Right lobe of liver (tissue), 6 donors: ENCODE data around the gene TAX1BP3. TPM values are rescaled to one million over a fixed set of nuclear protein-coding genes. Genes with fewer than 3 reads are reported as not detected.

Source experiments
- ATAC-seq, 4 donors: fragments of 200-7000 bp; cut with Tn5 transposase; one replicate each; pipeline ENCODE4 v1.9.1; 2020; ENCODE audit warnings: mild to moderate bottlenecking in 4 of 4, moderate library complexity in 4 of 4
- DNase-seq, 3 donors: peaks; one replicate each; pipeline ENCODE4 v3.0.0-alpha.2; 2020
- H3K27ac ChIP-seq, 3 donors: fragments of 200-600 bp; one replicate each; pipeline ENCODE4 v1.8.0; 2022
- H3K27me3 ChIP-seq, 2 donors: fragments of 200-600 bp; one replicate each; pipeline ENCODE4 v1.8.0; 2022
- H3K36me3 ChIP-seq, 4 donors: fragments of 200-600 bp; sonication (generic) in 1 of 4; one replicate each; pipeline versions ENCODE4 v1.5.1 to v1.8.0; 2017 to 2022; ENCODE audit warnings: control low read depth in 1 of 4
- H3K4me1 ChIP-seq, 4 donors: fragments of 200-600 bp; sonication (generic) in 1 of 4; one replicate each; pipeline versions ENCODE4 v1.5.1 to v1.8.0; 2017 to 2022; ENCODE audit warnings: control low read depth in 1 of 4
- H3K4me3 ChIP-seq, 3 donors: fragments of 200-600 bp; one replicate each; pipeline ENCODE4 v1.8.0; 2022
- H3K9me3 ChIP-seq, 4 donors: fragments of 200-600 bp; sonication (generic) in 1 of 4; one replicate each; pipeline versions ENCODE4 v1.5.1 to v1.8.0; 2017 to 2022; ENCODE audit warnings: control low read depth in 1 of 4
- CTCF ChIP-seq, 4 donors: fragments of 200-600 bp in 3 of 4; fragments of 450-650 bp in 1 of 4; IDR thresholded peaks; one replicate each; pipeline versions ENCODE4 v1.5.1 to v1.8.0; 2016 to 2022; ENCODE audit warnings: antibody characterized with exemption in 4 of 4, mild to moderate bottlenecking in 2 of 4
- POLR2A ChIP-seq: fragments of 450-650 bp; IDR thresholded peaks from one replicate; pipeline ENCODE4 v1.6.1; 2017; ENCODE audit warnings: antibody characterized with exemption, mild to moderate bottlenecking
- WGBS: methylation state at CpG from one replicate; pipeline ENCODE4 v1.1.6; 2018; ENCODE audit warnings: low coverage, low lambda C conversion rate; ENCODE audit not compliant: insufficient coverage; ENCODE audit errors: missing lambda C conversion rate; 5-methylcytosine and 5-hydroxymethylcytosine counted together
- intact Hi-C, 2 donors: fragments of 100-400 bp; cut with DNase I; formaldehyde crosslinking; loops; one replicate each; pipeline versions ENCODE4 v1.11.2 to v1.14.1; 2022
- total RNA-seq, 6 experiments: library from RNA; depleted of rRNA in 2 of 6; stranded (reverse); fragments of >200 nt in 2 of 6; fragmentation: NEBNext Ultra II Directional in 3 of 6; extraction: Animal tissue kit (Norgen Biotek cat#: 25700) in 3 of 6; gene quantifications; one replicate each; pipeline versions ENCODE4 v1.1.0 to v1.2.4, GENCODE V29; 2016 to 2023
- donor health status: DM: no; HTN: yes; CAD: no.
- donor health status: DM: no; HTN: no; CAD: no.
- donor health status: DM: no; HTN: no; CAD: no.
- donor health status: DM: no; HTN: yes; CAD: no.
- donor health status: DM: no; HTN: yes; CAD: no.

TAX1BP3 gene
- total RNA-seq, 6 experiments from 2014 or later = 8.1 to 60.9 (median 34.7) TPM

GRCh38 chr17:3641014-3641413, 27.4 kb downstream of the TAX1BP3 start:
- WGBS = 53% methylated on average over 2 of the region's 3 CpGs
- no peaks in the 10 kb centered on the region for H3K27me3 ChIP-seq
- no peak for TF ChIP-seq CTCF (IDR thresholded peaks at IDR 0.05)
- TF ChIP-seq POLR2A = no peak
- H3K4me1 ChIP-seq = peaks cover 0 to 16% (median 0%) of the 10 kb centered on the region in 4 donors
- DNase-seq (no peak), ATAC-seq (no peak)
- H3K36me3 ChIP-seq = no peaks in the 10 kb centered on the region
- H3K9me3 ChIP-seq = no peaks in the 10 kb centered on the region
- intact Hi-C loops = no loop called here
- no peak overlapping the region for H3K27ac ChIP-seq
- no peak overlapping the region for H3K4me3 ChIP-seq

- TF ChIP-seq CTCF (IDR thresholded peaks at IDR 0.05) (no peak), POLR2A (no peak)
- Histone ChIP-seq H3K9me3 (no peaks in the 10 kb centered on the region), H3K4me3 (no peak overlapping the region), H3K27me3 (no peaks in the 10 kb centered on the region), H3K36me3 (no peaks in the 10 kb centered on the region), H3K27ac (peak overlapping the region in 2 of 3 donors; percentile 0 to 36), H3K4me1 (peaks cover 0 to 16% (median 0%) of the 10 kb centered on the region in 4 donors)
- peak in 1 of 3 donors; percentile 34 for DNase-seq
- 34% methylated on average over 7 of the region's 7 CpGs for WGBS
- no peak for ATAC-seq
- intact Hi-C loops = no loop called here
Observed at GRCh38 chr17:3639981-3640596, 28.3 kb downstream of the TAX1BP3 start.

GRCh38 chr17:3636908-3637373, 31.4 kb downstream of the TAX1BP3 start:
- Histone ChIP-seq H3K36me3 (no peaks in the 10 kb centered on the region), H3K9me3 (no peaks in the 10 kb centered on the region), H3K27ac (peak overlapping the region; percentile 97 to 99 (median 98)), H3K4me3 (peak overlapping the region; percentile 85 to 100 (median 98)), H3K27me3 (no peaks in the 10 kb centered on the region), H3K4me1 (peaks cover 0 to 21% (median 3%) of the 10 kb centered on the region in 4 donors)
- ATAC-seq (no peak), DNase-seq (no peak)
- TF ChIP-seq POLR2A (no peak), CTCF (IDR thresholded peaks at IDR 0.05) (no peak)
- WGBS = 0% methylated on average over 11 of the region's 31 CpGs
- intact Hi-C loops = no loop called here

DNA sequence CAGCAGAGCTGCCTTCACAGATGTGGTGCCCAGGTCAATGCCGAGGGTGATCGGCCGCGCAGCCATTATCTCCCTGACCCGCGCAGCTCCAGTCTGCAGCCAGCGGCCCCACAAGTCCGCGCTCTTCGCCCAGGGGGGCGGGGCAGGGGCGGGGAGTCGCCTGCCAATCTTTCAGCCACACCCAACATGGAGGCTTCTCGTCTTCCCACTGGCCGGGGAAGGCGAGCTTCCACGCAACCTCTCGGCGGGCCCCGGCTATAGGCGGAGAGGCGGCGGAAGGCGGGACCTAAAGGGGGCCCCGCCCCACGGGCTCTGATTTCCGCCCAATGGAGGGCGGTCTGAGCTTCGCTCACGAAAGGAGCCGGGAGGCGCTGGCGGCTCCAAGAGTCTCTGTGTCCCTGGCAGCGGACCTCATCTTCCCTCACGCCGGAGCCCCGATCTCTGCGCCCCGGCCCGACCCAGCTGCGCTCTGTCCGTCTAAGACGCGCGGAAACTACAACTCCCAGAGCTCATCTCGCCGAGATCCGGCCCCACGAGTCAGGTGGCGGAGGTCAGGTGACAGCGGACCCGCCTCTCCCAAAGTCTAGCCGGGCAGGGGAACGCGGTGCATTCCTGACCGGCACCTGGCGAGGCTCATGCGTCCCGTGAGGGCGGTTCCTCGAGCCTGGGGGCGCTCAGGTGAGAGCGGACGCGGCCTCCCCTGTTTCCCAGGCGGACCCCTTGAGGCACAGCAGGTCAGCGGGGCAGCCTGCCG, 32.0 kb downstream of the TAX1BP3 start, which contains the start of the genes CTNS and SHPK:
Gene CTNS, plus strand, starts transcription at position 607 of the 754 bp plus-strand sequence. CDS start 3,447 bp downstream, outside the sequence.
Gene SHPK, minus strand, starts transcription at position 97 of the 754 bp plus-strand sequence. Its CDS starts 31 bp downstream, at position 66.
- Histone ChIP-seq H3K4me1 (peaks cover 0 to 18% (median 3%) of the 10 kb centered on the region in 4 donors), H3K36me3 (no peaks in the 10 kb centered on the region), H3K9me3 (no peaks in the 10 kb centered on the region), H3K27ac (peak within 1 kb of the TSS; percentile 97 to 99 (median 98)), H3K27me3 (no peaks in the 10 kb centered on the region), H3K4me3 (peak within 1 kb of the TSS; percentile 85 to 100 (median 98))
- DNase-seq = peak; percentile 98 to 99 (median 98)
- peak; percentile 90 to 96 (median 92) for ATAC-seq
- WGBS = 0% methylated on average over 1 of the region's 68 CpGs
- TF ChIP-seq POLR2A = peak; percentile 80
- TF ChIP-seq CTCF (IDR thresholded peaks at IDR 0.05) = no peak
- intact Hi-C loops = no loop called here
